Daoy (cell line): ENCODE data around the gene HLA-DRA. TPM values are rescaled to one million over a fixed set of nuclear protein-coding genes. Genes with fewer than 3 reads are reported as not detected.
A peak's percentile ranks its signal among the peaks of the same experiment; 100 is the strongest.

Source experiments
- DNase-seq: peaks from one replicate; pipeline ENCODE4 v3.0.0-alpha.2; 2015; ENCODE audit warnings: low read depth
- total RNA-seq: library from RNA; depleted of rRNA; stranded (reverse); fragments of >200 nt; shearing (Covaris generic); gene quantifications from 2 replicates; pipeline ENCODE4 v1.2.3, GENCODE V29; 2014; rRNA removed

Gene HLA-DRA
- total RNA-seq, 1 experiment from 2014 or later, result 0.46 TPM

- DNase-seq, result peak; percentile 9
Measured at GRCh38 chr6:32475392-32476206, 35.9 kb downstream of the HLA-DRA start.

DNA sequence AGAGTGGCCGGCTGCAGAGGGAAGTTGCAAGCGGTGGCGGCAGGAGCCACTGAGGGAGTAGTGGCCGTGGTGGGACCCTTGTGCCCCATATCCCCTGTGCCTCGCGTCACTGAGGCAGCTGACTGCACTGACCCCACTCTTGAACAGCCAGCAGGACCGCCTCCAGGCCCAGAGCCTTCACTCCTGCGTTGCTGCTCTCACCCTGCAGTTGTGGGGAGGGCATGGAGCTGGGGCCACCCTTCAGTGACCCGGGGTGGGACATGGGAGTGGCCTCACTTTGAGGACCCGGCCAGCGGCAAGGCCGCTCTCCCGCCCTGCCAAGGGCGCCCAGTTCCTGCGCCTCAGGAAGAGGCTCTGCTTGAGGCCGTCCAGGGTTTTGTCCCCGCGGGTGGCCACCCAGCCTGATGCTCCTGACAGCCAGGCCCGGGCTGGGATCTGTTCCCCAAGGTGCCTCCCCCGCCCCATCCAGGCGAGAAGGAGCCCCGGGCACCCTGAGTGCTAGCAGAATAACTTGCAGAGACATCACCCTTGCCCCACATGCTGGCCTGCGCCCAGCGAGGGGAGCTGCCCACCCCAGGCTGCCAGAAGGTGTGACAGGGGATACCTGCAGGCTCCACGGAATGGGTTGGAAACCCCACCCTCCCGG lies 44.4 kb downstream of the HLA-DRA start:
- no peak for DNase-seq

DNA sequence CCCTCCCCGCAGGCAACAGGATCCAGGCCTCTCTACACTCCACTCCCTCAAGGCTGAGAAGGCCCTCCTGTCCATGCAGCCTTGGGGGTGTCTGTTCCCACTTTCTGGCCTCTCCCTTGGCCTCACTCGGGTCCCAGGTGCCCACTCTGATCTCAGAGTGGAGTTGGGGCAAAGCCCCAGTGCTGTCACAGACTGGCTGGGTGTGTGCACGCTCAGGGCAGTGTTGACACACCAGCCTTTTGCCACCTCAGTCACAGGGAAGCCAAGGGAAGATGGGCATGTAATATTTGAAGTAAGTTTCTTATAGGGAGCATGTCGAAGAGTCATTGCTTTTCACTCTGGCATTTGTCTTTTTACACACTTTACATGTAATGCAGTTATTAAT lies 44.9 kb downstream of the HLA-DRA start:
- no peak for DNase-seq

- no peak for DNase-seq
Measured at GRCh38 chr6:32488083-32488482, 48.4 kb downstream of the HLA-DRA start.

- no peak for DNase-seq
Measured at GRCh38 chr6:32491700-32492099, 52.0 kb downstream of the HLA-DRA start.

DNA sequence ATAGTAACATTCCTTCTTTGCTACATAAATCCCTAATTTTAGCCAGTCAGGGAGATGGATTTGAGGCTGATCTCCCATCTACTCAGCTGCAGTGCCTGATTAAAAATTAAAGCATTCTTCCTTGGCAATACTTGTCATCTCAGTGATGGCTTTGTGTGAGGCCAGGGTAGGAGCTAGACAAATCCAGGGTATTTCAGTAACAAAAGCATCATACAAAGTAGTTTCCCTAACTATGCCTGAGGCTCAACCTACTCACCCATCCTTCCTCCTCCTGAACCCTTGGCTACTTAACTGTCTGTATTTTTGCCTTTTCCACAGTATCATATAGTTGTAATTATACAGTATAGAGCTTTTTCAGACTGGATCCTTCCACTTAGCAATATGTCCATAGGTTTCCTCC lies 52.7 kb downstream of the HLA-DRA start:
- DNase-seq, result no peak

Other genes with a start within 250 kb of the HLA-DRA start
- 31.7 and 45.4 TPM in 2 replicates for gene PBX2, start 249.7 kb upstream of the HLA-DRA start, total RNA-seq
- 2.2 and 6.6 TPM in 2 replicates for gene GPSM3, start 247.2 kb upstream of the HLA-DRA start, total RNA-seq
- gene NOTCH4, start 215.8 kb upstream of the HLA-DRA start, total RNA-seq, result 2.3 and 3.2 TPM in 2 replicates
- not detected in 2 replicates for gene TSBP1, start 68.0 kb upstream of the HLA-DRA start, total RNA-seq
- not detected in 2 replicates for gene BTNL2, start 32.7 kb upstream of the HLA-DRA start, total RNA-seq
- not detected in 2 replicates for gene HLA-DRB5, start 90.4 kb downstream of the HLA-DRA start, total RNA-seq
- 0.34 and 0.63 TPM in 2 replicates for gene HLA-DRB1, start 150.0 kb downstream of the HLA-DRA start, total RNA-seq
- 0.27 and 0.40 TPM in 2 replicates for gene HLA-DQA1, start 197.5 kb downstream of the HLA-DRA start, total RNA-seq
- 0.23 and 0.51 TPM in 2 replicates for gene HLA-DQB1, start 226.8 kb downstream of the HLA-DRA start, total RNA-seq